GM23338 (cell line): ENCODE measurements around the gene KCTD4. TPM values are rescaled to one million over a fixed set of nuclear protein-coding genes. Genes with fewer than 3 reads are reported as not detected.

ENCODE experiments used
- ATAC-seq: fragments of 200-7000 bp; cut with Tn5 transposase; 3 replicates; pipeline ENCODE4 v1.9.1; 2020
- DNase-seq: peaks from one replicate; pipeline ENCODE4 v3.0.0-alpha.2; 2015; ENCODE audit warnings: low spot score
- H2AFZ ChIP-seq: fragments of 200-600 bp; sonication (generic); 2 replicates; pipeline ENCODE4 v1.8.0; 2016; ENCODE audit warnings: antibody characterized with exemption, mild to moderate bottlenecking, moderate library complexity
- H3F3A ChIP-seq: fragments of 200-600 bp; sonication (generic); replicated peaks from 2 replicates; pipeline ENCODE4 v1.8.0; 2017; ENCODE audit warnings: antibody characterized with exemption, mixed run types, low read depth
- H3K27ac ChIP-seq: fragments of 200-600 bp; sonication (generic); 2 replicates; pipeline ENCODE4 v1.6.1; 2016; ENCODE audit warnings: low read depth
- H3K27me3 ChIP-seq: fragments of 200-600 bp; sonication (generic); 2 replicates; pipeline ENCODE4 v1.8.0; 2016; ENCODE audit warnings: mild to moderate bottlenecking, mixed run types, moderate library complexity; ENCODE audit not compliant: insufficient read depth
- H3K36me3 ChIP-seq: fragments of 200-600 bp; sonication (generic); 2 replicates; pipeline ENCODE4 v1.8.0; 2016; ENCODE audit warnings: mild to moderate bottlenecking; ENCODE audit not compliant: insufficient read depth
- H3K4me1 ChIP-seq: fragments of 200-600 bp; sonication (generic); 2 replicates; pipeline ENCODE4 v1.8.0; 2016; ENCODE audit warnings: mild to moderate bottlenecking, moderate library complexity; ENCODE audit not compliant: insufficient read depth
- H3K4me2 ChIP-seq: fragments of 200-600 bp; sonication (generic); 2 replicates; pipeline ENCODE4 v1.7.1; 2017; ENCODE audit warnings: mixed run types
- H3K4me3 ChIP-seq: fragments of 200-600 bp; sonication (generic); 2 replicates; pipeline ENCODE4 v1.6.1; 2016; ENCODE audit warnings: mixed run types
- H3K79me2 ChIP-seq: fragments of 200-600 bp; sonication (generic); replicated peaks from 2 replicates; pipeline ENCODE4 v1.8.0; 2017; ENCODE audit warnings: mild to moderate bottlenecking; ENCODE audit not compliant: insufficient read depth
- H3K9me2 ChIP-seq: fragments of 200-600 bp; sonication (generic); 2 replicates; pipeline ENCODE4 v1.8.0; 2017; ENCODE audit not compliant: insufficient read depth
- H4K20me1 ChIP-seq: fragments of 200-600 bp; sonication (generic); replicated peaks from 2 replicates; pipeline ENCODE4 v1.8.0; 2017; ENCODE audit warnings: mild to moderate bottlenecking; ENCODE audit not compliant: insufficient read depth
- H3K27ac Mint-ChIP-seq: 2 replicates; pipeline ENCODE4 v1.8.0; 2020; ENCODE audit warnings: inconsistent platforms, mild to moderate bottlenecking, moderate library complexity, mixed read lengths
- H3K27me3 Mint-ChIP-seq: 3 replicates; pipeline ENCODE4 v1.8.0; 2022; ENCODE audit warnings: low read depth, mild to moderate bottlenecking, moderate library complexity, mixed read lengths, inconsistent platforms; ENCODE audit not compliant: insufficient read depth, poor library complexity
- H3K36me3 Mint-ChIP-seq: 3 replicates; pipeline ENCODE4 v1.8.0; 2021; ENCODE audit warnings: low read depth, mild to moderate bottlenecking, inconsistent platforms, moderate library complexity, mixed read lengths
- H3K4me1 Mint-ChIP-seq: 3 replicates; pipeline ENCODE4 v1.8.0; 2020; ENCODE audit warnings: mild to moderate bottlenecking, inconsistent platforms, mixed read lengths
- H3K4me3 Mint-ChIP-seq: 3 replicates; pipeline ENCODE4 v1.8.0; 2021; ENCODE audit warnings: moderate library complexity, mild to moderate bottlenecking, inconsistent platforms, mixed read lengths
- H3K9me3 Mint-ChIP-seq: 3 replicates; pipeline ENCODE4 v1.8.0; 2020; ENCODE audit warnings: moderate library complexity, mild to moderate bottlenecking, inconsistent platforms, mixed read lengths
- CREB1 ChIP-seq: fragments of 250-450 bp; sonication (Bioruptor Pico); IDR thresholded peaks from 2 replicates; pipeline ENCODE4 v1.5.0; 2020; ENCODE audit warnings: low read depth, mild to moderate bottlenecking, moderate library complexity
- CTCF ChIP-seq, 2 experiments: fragments of 200-600 bp in 1 of 2; sonication (generic) in 1 of 2; conservative IDR thresholded peaks; 2 replicates each; pipeline versions ENCODE4 v1.5.1 to v1.6.1; 2016 to 2017; ENCODE audit warnings: antibody characterized with exemption in 2 of 2, low read depth in 2 of 2, mild to moderate bottlenecking in 2 of 2, moderate library complexity in 1 of 2
- ETS1 ChIP-seq: IDR thresholded peaks from 2 replicates; pipeline ENCODE4 v1.6.1; 2016; ENCODE audit warnings: antibody characterized with exemption
- EZH2 ChIP-seq: fragments of 200-600 bp; sonication (generic); IDR thresholded peaks from one replicate; pipeline ENCODE4 v1.8.0; 2017; ENCODE audit warnings: antibody characterized with exemption, mild to moderate bottlenecking, low read depth; ENCODE audit not compliant: unreplicated experiment
- EZH2phosphoT487 ChIP-seq: fragments of 200-600 bp; sonication (generic); IDR thresholded peaks from one replicate; pipeline ENCODE4 v1.8.1; 2018; ENCODE audit warnings: antibody characterized with exemption; ENCODE audit not compliant: unreplicated experiment
- JUNB ChIP-seq: IDR thresholded peaks from one replicate; pipeline ENCODE4 v1.6.1; 2016; ENCODE audit warnings: antibody characterized with exemption; ENCODE audit not compliant: unreplicated experiment
- NANOG ChIP-seq: IDR thresholded peaks from 2 replicates; pipeline ENCODE4 v1.6.1; 2016; ENCODE audit warnings: antibody characterized with exemption, borderline replicate concordance
- POLR2AphosphoS5 ChIP-seq: IDR thresholded peaks from 2 replicates; pipeline ENCODE4 v1.6.1; 2016; ENCODE audit warnings: antibody characterized with exemption, low read depth
- REST ChIP-seq: IDR thresholded peaks from one replicate; pipeline ENCODE4 v1.6.1; 2018; ENCODE audit warnings: antibody characterized with exemption; ENCODE audit not compliant: unreplicated experiment
- STAT1 ChIP-seq: IDR thresholded peaks from one replicate; pipeline ENCODE4 v1.6.1; 2016; ENCODE audit warnings: antibody characterized with exemption; ENCODE audit not compliant: unreplicated experiment
- ZNF114 ChIP-seq: fragments of 250-450 bp; sonication (Bioruptor Pico); IDR thresholded peaks from 2 replicates; pipeline ENCODE4 v1.5.0; 2020; ENCODE audit warnings: mild to moderate bottlenecking, moderate library complexity
- ZNF331 ChIP-seq: fragments of 250-450 bp; sonication (Bioruptor Pico); IDR thresholded peaks from 2 replicates; pipeline ENCODE4 v1.5.0; 2020; ENCODE audit warnings: low read depth, mild to moderate bottlenecking, moderate library complexity
- ZNF462 ChIP-seq: fragments of 250-450 bp; sonication (Bioruptor Pico); IDR thresholded peaks from 2 replicates; pipeline ENCODE4 v1.5.0; 2020; ENCODE audit warnings: mild to moderate bottlenecking, moderate library complexity
- polyA plus RNA-seq: library from polyadenylated mRNA; unstranded; fragments of >200 nt; fragmentation: Nextera tagmentation; extraction: Ambion mirVana; gene quantifications from 2 replicates; pipeline ENCODE4 v1.2.1, GENCODE V29; 2016
- total RNA-seq: library from RNA; depleted of rRNA; stranded (reverse); fragments of >200 nt; shearing (Covaris generic); gene quantifications from 2 replicates; pipeline ENCODE4 v1.2.3, GENCODE V29; 2014

The KCTD4 gene
- total and polyA plus RNA-seq, 2 experiments from 2014 or later, result 0.24 TPM; not detected in 1

- no peak for DNase-seq
- Histone ChIP-seq H3K27ac (no peak overlapping the region), H3K27me3 (no peaks in the 10 kb centered on the region), H3K9me2 (no peaks in the 10 kb centered on the region), H4K20me1 (peaks cover 3% of the 10 kb centered on the region; the same call in 1 of the 2 replicates), H3F3A (no peaks in the 10 kb centered on the region), H3K4me1 (no peaks in the 10 kb centered on the region), H2AFZ (no peak overlapping the region), H3K4me2 (no peak overlapping the region), H3K36me3 (no peaks in the 10 kb centered on the region), H3K79me2 (no peaks in the 10 kb centered on the region), H3K4me3 (no peak overlapping the region)
- H3K27me3 Mint-ChIP-seq, result peaks cover 7% of the 10 kb centered on the region
- H3K4me3 Mint-ChIP-seq, result no peak overlapping the region
- H3K27ac Mint-ChIP-seq, result no peak overlapping the region
- no peaks in the 10 kb centered on the region; the same call in 2 of the 3 replicates for H3K9me3 Mint-ChIP-seq
- no peak for ATAC-seq
- no peak for TF ChIP-seq ZNF331 (CRISPR knock-in tag)
- no peak for TF ChIP-seq CTCF (conservative IDR thresholded peaks at IDR 0.05; ENCODE audit: low read depth in 2 of 2)
- no peak for TF ChIP-seq ZNF114
- TF ChIP-seq JUNB, result no peak
- TF ChIP-seq EZH2phosphoT487, result no peak
- no peak for TF ChIP-seq ZNF462 (CRISPR knock-in tag)
- no peak for TF ChIP-seq POLR2AphosphoS5
- TF ChIP-seq STAT1, result no peak
- TF ChIP-seq NANOG, result no peak
- no peak for TF ChIP-seq EZH2
- TF ChIP-seq ETS1, result no peak
- TF ChIP-seq CREB1 (CRISPR knock-in tag), result no peak
- no peak for TF ChIP-seq REST
- H3K36me3 Mint-ChIP-seq, result no peaks in the 10 kb centered on the region
- no peaks in the 10 kb centered on the region for H3K4me1 Mint-ChIP-seq
These were observed 31.7 kb upstream of the KCTD4 start for GRCh38 chr13:45232591-45232990.
